Activated naive CD4-positive, alpha-beta T cell treated with anti-CD3 and anti-CD28 coated beads, Interleukin-2, amount 10 ng/mL, durations not matched to agents 7 days and 5 days (primary cell): ENCODE measurements around the gene GLUL.

Experiments used
- CTCF ChIA-PET: fragments of 350-600 bp; sonication (Branson Sonifier 250); formaldehyde crosslinking; loops from one replicate; lab custom pipeline; 2021; ENCODE audit warnings: antibody characterized with exemption; lab: Charles Lee
- DNase-seq: peaks from one replicate; pipeline ENCODE4 v3.0.0-alpha.2; 2020
- H3K27ac Mint-ChIP-seq: one replicate; pipeline ENCODE4 v1.8.0; 2021; ENCODE audit warnings: mild to moderate bottlenecking, moderate library complexity, mixed read lengths
- H3K27me3 Mint-ChIP-seq: one replicate; pipeline ENCODE4 v1.8.0; 2021; ENCODE audit warnings: mild to moderate bottlenecking, mixed read lengths
- H3K36me3 Mint-ChIP-seq: one replicate; pipeline ENCODE4 v1.8.0; 2021; ENCODE audit warnings: mixed read lengths
- H3K4me1 Mint-ChIP-seq: one replicate; pipeline ENCODE4 v1.8.0; 2021; ENCODE audit warnings: mixed read lengths
- H3K4me3 Mint-ChIP-seq: one replicate; pipeline ENCODE4 v1.8.0; 2021; ENCODE audit warnings: mild to moderate bottlenecking, moderate library complexity, mixed read lengths
- H3K9me3 Mint-ChIP-seq: one replicate; pipeline ENCODE4 v1.8.0; 2021; ENCODE audit warnings: mixed read lengths

GLUL gene

GRCh38 chr1:182391362-182392049 is at the start of gene GLUL:
GLUL (minus strand) TSS chr1:182391790; CDS start chr1:182388737, 3,053 bp downstream.
- DNase-seq, result peak; percentile 88
- Mint-ChIP-seq H3K9me3 (no peaks in the 10 kb centered on the region), H3K4me3 (peak within 1 kb of the TSS; percentile 99), H3K27ac (peak within 1 kb of the TSS; percentile 97), H3K27me3 (peaks cover 24% of the 10 kb centered on the region), H3K4me1 (peaks cover 52% of the 10 kb centered on the region), H3K36me3 (peaks cover 49% of the 10 kb centered on the region)
- CTCF ChIA-PET, result interaction anchor here (0.7 to 10.6 kb wide), 5 partner anchors 89 to 311 kb away, joined by 3 to 251 read pairs (median 6); no protein-coding TSS in a partner anchor

GRCh38 chr1:182438326-182438725 is 46.7 kb upstream of the GLUL start:
- Mint-ChIP-seq H3K36me3 (no peaks in the 10 kb centered on the region), H3K9me3 (peaks cover 3% of the 10 kb centered on the region), H3K27ac (no peak overlapping the region), H3K4me3 (no peak overlapping the region), H3K27me3 (peaks cover 15% of the 10 kb centered on the region), H3K4me1 (peaks cover 3% of the 10 kb centered on the region)
- CTCF ChIA-PET, result interaction anchor here (0.8 kb wide), 1 partner anchor 61 kb away, joined by 3 read pairs; no protein-coding TSS in a partner anchor
- DNase-seq, result no peak

- peaks cover 11% of the 10 kb centered on the region for H3K27me3 Mint-ChIP-seq
Observed at GRCh38 chr1:182433580-182433979, 42.0 kb upstream of the GLUL start.

GRCh38 chr1:182431278-182431677 is 39.7 kb upstream of the GLUL start:
- Mint-ChIP-seq H3K27ac (no peak overlapping the region), H3K4me3 (no peak overlapping the region), H3K4me1 (peaks cover 16% of the 10 kb centered on the region), H3K9me3 (no peaks in the 10 kb centered on the region), H3K36me3 (no peaks in the 10 kb centered on the region), H3K27me3 (peaks cover 3% of the 10 kb centered on the region)
- CTCF ChIA-PET, result interaction anchor here (1.0 to 1.8 kb wide), 2 partner anchors 34 to 953 kb away, joined by 3 to 4 read pairs; no protein-coding TSS in a partner anchor
- DNase-seq, result no peak

More at GRCh38 chr1:182433580-182433979, 42.0 kb upstream of the GLUL start:
- CTCF ChIA-PET, result no interaction called here
- no peak for DNase-seq
- H3K9me3 Mint-ChIP-seq, result peaks cover 3% of the 10 kb centered on the region
- no peak overlapping the region for H3K4me3 Mint-ChIP-seq
- no peaks in the 10 kb centered on the region for H3K36me3 Mint-ChIP-seq
- peaks cover 19% of the 10 kb centered on the region for H3K4me1 Mint-ChIP-seq
- H3K27ac Mint-ChIP-seq, result no peak overlapping the region

GRCh38 chr1:182430263-182431068 is 38.9 kb upstream of the GLUL start:
- Mint-ChIP-seq H3K27me3 (peaks cover 8% of the 10 kb centered on the region), H3K27ac (no peak overlapping the region), H3K36me3 (no peaks in the 10 kb centered on the region), H3K4me3 (no peak overlapping the region), H3K9me3 (no peaks in the 10 kb centered on the region), H3K4me1 (peaks cover 16% of the 10 kb centered on the region)
- peak; percentile 61 for DNase-seq
- CTCF ChIA-PET, result interaction anchor here (1.0 to 1.8 kb wide), 2 partner anchors 34 to 952 kb away, joined by 3 to 4 read pairs; no protein-coding TSS in a partner anchor

- Mint-ChIP-seq H3K36me3 (no peaks in the 10 kb centered on the region), H3K27ac (no peak overlapping the region), H3K4me1 (peaks cover 16% of the 10 kb centered on the region), H3K27me3 (peaks cover 7% of the 10 kb centered on the region), H3K4me3 (no peak overlapping the region), H3K9me3 (no peaks in the 10 kb centered on the region)
- DNase-seq, result no peak
- CTCF ChIA-PET, result interaction anchor here (0.9 kb wide), 1 partner anchor 15 kb away, joined by 3 read pairs; no protein-coding TSS in a partner anchor
Observed at GRCh38 chr1:182428043-182428442, 36.5 kb upstream of the GLUL start.

- no peak overlapping the region for H3K27ac Mint-ChIP-seq
- CTCF ChIA-PET, result interaction anchor here (0.7 kb wide), 1 partner anchor 146 kb away, joined by 4 read pairs; no protein-coding TSS in a partner anchor
- H3K4me1 Mint-ChIP-seq, result peaks cover 16% of the 10 kb centered on the region
- H3K9me3 Mint-ChIP-seq, result no peaks in the 10 kb centered on the region
- H3K36me3 Mint-ChIP-seq, result no peaks in the 10 kb centered on the region
- H3K4me3 Mint-ChIP-seq, result no peak overlapping the region
- no peak for DNase-seq
- peaks cover 9% of the 10 kb centered on the region for H3K27me3 Mint-ChIP-seq
Observed at GRCh38 chr1:182426442-182427430, 35.1 kb upstream of the GLUL start.

GRCh38 chr1:182415789-182416188 is 24.2 kb upstream of the GLUL start:
- Mint-ChIP-seq H3K36me3 (no peaks in the 10 kb centered on the region), H3K9me3 (no peaks in the 10 kb centered on the region), H3K27ac (no peak overlapping the region), H3K4me3 (no peak overlapping the region), H3K4me1 (peaks cover 5% of the 10 kb centered on the region), H3K27me3 (peaks cover 27% of the 10 kb centered on the region)
- CTCF ChIA-PET, result no interaction called here
- DNase-seq, result no peak

- no peak for DNase-seq
- peaks cover 30% of the 10 kb centered on the region for H3K27me3 Mint-ChIP-seq
- peaks cover 5% of the 10 kb centered on the region for H3K4me1 Mint-ChIP-seq
- H3K36me3 Mint-ChIP-seq, result no peaks in the 10 kb centered on the region
- CTCF ChIA-PET, result interaction anchor here (0.6 kb wide), 1 partner anchor 88 kb away, joined by 3 read pairs; no protein-coding TSS in a partner anchor
- no peak overlapping the region for H3K4me3 Mint-ChIP-seq
- no peak overlapping the region for H3K27ac Mint-ChIP-seq
- H3K9me3 Mint-ChIP-seq, result no peaks in the 10 kb centered on the region
Observed at GRCh38 chr1:182413969-182414368, 22.4 kb upstream of the GLUL start.

- H3K27ac Mint-ChIP-seq, result no peak overlapping the region
- peaks cover 5% of the 10 kb centered on the region for H3K4me1 Mint-ChIP-seq
- H3K4me3 Mint-ChIP-seq, result no peak overlapping the region
- no peaks in the 10 kb centered on the region for H3K36me3 Mint-ChIP-seq
- H3K9me3 Mint-ChIP-seq, result no peaks in the 10 kb centered on the region
- DNase-seq, result no peak
- H3K27me3 Mint-ChIP-seq, result peaks cover 35% of the 10 kb centered on the region
- CTCF ChIA-PET, result interaction anchor here (1.5 kb wide), 1 partner anchor 270 kb away, joined by 6 read pairs; no protein-coding TSS in a partner anchor
Observed at GRCh38 chr1:182413486-182413885, 21.9 kb upstream of the GLUL start.

- H3K27me3 Mint-ChIP-seq, result peaks cover 43% of the 10 kb centered on the region
- CTCF ChIA-PET, result no interaction called here
- peaks cover 2% of the 10 kb centered on the region for H3K9me3 Mint-ChIP-seq
- no peaks in the 10 kb centered on the region for H3K36me3 Mint-ChIP-seq
- DNase-seq, result no peak
- H3K4me1 Mint-ChIP-seq, result no peaks in the 10 kb centered on the region
- H3K27ac Mint-ChIP-seq, result no peak overlapping the region
- H3K4me3 Mint-ChIP-seq, result no peak overlapping the region
Observed at GRCh38 chr1:182410620-182411273, 19.2 kb upstream of the GLUL start.

- no peaks in the 10 kb centered on the region for H3K36me3 Mint-ChIP-seq
- CTCF ChIA-PET, result no interaction called here
- H3K9me3 Mint-ChIP-seq, result peaks cover 8% of the 10 kb centered on the region
- no peaks in the 10 kb centered on the region for H3K4me1 Mint-ChIP-seq
- peaks cover 43% of the 10 kb centered on the region for H3K27me3 Mint-ChIP-seq
- no peak overlapping the region for H3K27ac Mint-ChIP-seq
- H3K4me3 Mint-ChIP-seq, result no peak overlapping the region
- no peak for DNase-seq
Observed at GRCh38 chr1:182410138-182410537, 18.5 kb upstream of the GLUL start.
